ENCODE measurements around the gene UNG.

Gene UNG

GRCh38 chr12:109056891-109057290 is 40.5 kb upstream of the UNG start:
- no peak for TF ChIP-seq CTCF (IDR thresholded peaks at IDR 0.05; ENCODE audit: low read length, missing control alignments)

GRCh38 chr12:109057376-109057775 is 40.0 kb upstream of the UNG start:
- TF ChIP-seq CTCF (IDR thresholded peaks at IDR 0.05; ENCODE audit: low read length, missing control alignments): no peak
- H3K4me3 ChIP-seq (replicated peaks; ENCODE audit: low read depth, low read length): no peak overlapping the region

More at GRCh38 chr12:109056891-109057290, 40.5 kb upstream of the UNG start:
- no peak overlapping the region for H3K4me3 ChIP-seq (replicated peaks; ENCODE audit: low read depth, low read length)
- DNase-seq (ENCODE audit: low read depth): no peak

GRCh38 chr12:109058773-109059172 is 38.6 kb upstream of the UNG start:
- DNase-seq (ENCODE audit: low read depth): no peak
- no peak for TF ChIP-seq CTCF (IDR thresholded peaks at IDR 0.05; ENCODE audit: low read length, missing control alignments)
- no peak overlapping the region for H3K4me3 ChIP-seq (replicated peaks; ENCODE audit: low read depth, low read length)

More at GRCh38 chr12:109057376-109057775, 40.0 kb upstream of the UNG start:
- no peak for DNase-seq (ENCODE audit: low read depth)

GRCh38 chr12:109064143-109064542 is 33.3 kb upstream of the UNG start:
- H3K4me3 ChIP-seq (replicated peaks; ENCODE audit: low read depth, low read length): no peak overlapping the region
- TF ChIP-seq CTCF (IDR thresholded peaks at IDR 0.05; ENCODE audit: low read length, missing control alignments): no peak
- DNase-seq (ENCODE audit: low read depth): no peak

GRCh38 chr12:109065154-109065852 is 32.1 kb upstream of the UNG start:
- no peak for TF ChIP-seq CTCF (IDR thresholded peaks at IDR 0.05; ENCODE audit: low read length, missing control alignments)
- no peak for DNase-seq (ENCODE audit: low read depth)
- no peak overlapping the region for H3K4me3 ChIP-seq (replicated peaks; ENCODE audit: low read depth, low read length)

- H3K4me3 ChIP-seq (replicated peaks; ENCODE audit: low read depth, low read length): no peak overlapping the region
- no peak for DNase-seq (ENCODE audit: low read depth)
- no peak for TF ChIP-seq CTCF (IDR thresholded peaks at IDR 0.05; ENCODE audit: low read length, missing control alignments)
These were observed 31.6 kb upstream of the UNG start for GRCh38 chr12:109065853-109066193.

All from fibroblast of pulmonary artery (primary cell).